Calu3 (cell line): Measurements from ENCODE around the gene CCDC117. TPM values are rescaled to one million over a fixed set of nuclear protein-coding genes. Genes with fewer than 3 reads are reported as not detected.
"Not testable (repeated sequence)": the region's sequence is repeated elsewhere in the genome, so short reads cannot be mapped to it uniquely, and the experiment has no call there.

Experiments
- BruUV-seq: library from RNA; stranded (reverse); fragments of 400-500 nt; replicated peaks from 2 replicates; lab custom pipeline; 2021; lab: Mats Ljungman, UMichigan
- CTCF ChIA-PET: fragments of 300-600 bp; sonication (Branson Sonifier 250); formaldehyde crosslinking; loops from one replicate; lab custom pipeline; 2022; ENCODE audit warnings: antibody characterized with exemption; lab: Charles Lee
- DNase-seq: peaks from one replicate; pipeline ENCODE4 v3.0.0; 2022
- H3K27ac Mint-ChIP-seq: one replicate; pipeline ENCODE4 v1.8.0; 2022; ENCODE audit warnings: mixed read lengths; ENCODE audit not compliant: unreplicated experiment
- H3K27me3 Mint-ChIP-seq: one replicate; pipeline ENCODE4 v1.8.0; 2022; ENCODE audit warnings: mixed read lengths; ENCODE audit not compliant: unreplicated experiment
- H3K36me3 Mint-ChIP-seq: one replicate; pipeline ENCODE4 v1.8.0; 2022; ENCODE audit warnings: mild to moderate bottlenecking, moderate library complexity, mixed read lengths; ENCODE audit not compliant: insufficient read depth, unreplicated experiment
- H3K4me1 Mint-ChIP-seq: one replicate; pipeline ENCODE4 v1.8.0; 2022; ENCODE audit warnings: mild to moderate bottlenecking, low read depth, mixed read lengths; ENCODE audit not compliant: unreplicated experiment
- H3K4me3 Mint-ChIP-seq: one replicate; pipeline ENCODE4 v1.8.0; 2022; ENCODE audit warnings: mild to moderate bottlenecking, low read depth, moderate library complexity, mixed read lengths; ENCODE audit not compliant: unreplicated experiment
- H3K9me3 Mint-ChIP-seq: one replicate; pipeline ENCODE4 v1.8.0; 2022; ENCODE audit warnings: low read depth, mixed read lengths; ENCODE audit not compliant: unreplicated experiment
- intact Hi-C: fragments of 100-400 bp; cut with micrococcal nuclease; formaldehyde crosslinking; loops from one replicate; pipeline ENCODE4 v1.10.0; 2022; ENCODE audit not compliant: unreplicated experiment
- total RNA-seq: library from RNA; stranded (reverse); gene quantifications from 2 replicates; pipeline ENCODE4 v1.2.3, GENCODE V29; 2022
- TF ChIP-seq, protein P1 (sequence below): fragments of 200-600 bp; IDR thresholded peaks from one replicate; pipeline ENCODE4 v1.8.0; 2022; ENCODE audit warnings: antibody characterized with exemption; ENCODE audit not compliant: unreplicated experiment

CCDC117 gene
- total RNA-seq, 1 experiment from 2014 or later = 27.0 TPM

DNA sequence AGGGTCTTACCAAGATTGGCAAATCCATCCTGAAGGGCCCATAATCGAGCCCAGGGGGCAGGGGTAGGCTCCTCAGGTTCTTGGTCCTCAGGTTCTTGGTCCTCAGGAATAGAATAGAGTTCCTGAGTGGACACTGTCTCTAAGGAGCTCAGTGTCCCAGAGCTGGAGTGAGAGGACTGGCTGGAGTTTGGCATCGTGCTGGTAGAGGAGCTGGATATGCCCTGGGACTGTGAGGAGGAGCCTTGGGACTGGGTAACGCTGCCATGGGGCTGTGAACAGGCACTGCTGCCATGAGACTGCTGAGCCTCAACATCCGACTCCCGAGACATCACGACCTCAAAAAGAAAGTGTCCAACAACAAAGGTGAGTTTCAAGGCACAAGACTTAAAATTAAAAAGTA lies 38.1 kb upstream of the CCDC117 start:
- Mint-ChIP-seq H3K9me3 (no peaks in the 10 kb centered on the region), H3K4me1 (peaks cover 12% of the 10 kb centered on the region), H3K4me3 (no peak overlapping the region), H3K27ac (peak overlapping the region; percentile 28), H3K36me3 (peaks cover 6% of the 10 kb centered on the region), H3K27me3 (no peaks in the 10 kb centered on the region)
- DNase-seq = no peak
- TF ChIP-seq, protein P1, sequence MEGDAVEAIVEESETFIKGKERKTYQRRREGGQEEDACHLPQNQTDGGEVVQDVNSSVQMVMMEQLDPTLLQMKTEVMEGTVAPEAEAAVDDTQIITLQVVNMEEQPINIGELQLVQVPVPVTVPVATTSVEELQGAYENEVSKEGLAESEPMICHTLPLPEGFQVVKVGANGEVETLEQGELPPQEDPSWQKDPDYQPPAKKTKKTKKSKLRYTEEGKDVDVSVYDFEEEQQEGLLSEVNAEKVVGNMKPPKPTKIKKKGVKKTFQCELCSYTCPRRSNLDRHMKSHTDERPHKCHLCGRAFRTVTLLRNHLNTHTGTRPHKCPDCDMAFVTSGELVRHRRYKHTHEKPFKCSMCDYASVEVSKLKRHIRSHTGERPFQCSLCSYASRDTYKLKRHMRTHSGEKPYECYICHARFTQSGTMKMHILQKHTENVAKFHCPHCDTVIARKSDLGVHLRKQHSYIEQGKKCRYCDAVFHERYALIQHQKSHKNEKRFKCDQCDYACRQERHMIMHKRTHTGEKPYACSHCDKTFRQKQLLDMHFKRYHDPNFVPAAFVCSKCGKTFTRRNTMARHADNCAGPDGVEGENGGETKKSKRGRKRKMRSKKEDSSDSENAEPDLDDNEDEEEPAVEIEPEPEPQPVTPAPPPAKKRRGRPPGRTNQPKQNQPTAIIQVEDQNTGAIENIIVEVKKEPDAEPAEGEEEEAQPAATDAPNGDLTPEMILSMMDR = no peak
- intact Hi-C loops = no loop called here
- CTCF ChIA-PET = interaction anchor here (0.7 kb wide), 1 partner anchor 373 kb away, joined by 3 read pairs; no protein-coding TSS in a partner anchor
- BruUV-seq = no TSS peak

DNA sequence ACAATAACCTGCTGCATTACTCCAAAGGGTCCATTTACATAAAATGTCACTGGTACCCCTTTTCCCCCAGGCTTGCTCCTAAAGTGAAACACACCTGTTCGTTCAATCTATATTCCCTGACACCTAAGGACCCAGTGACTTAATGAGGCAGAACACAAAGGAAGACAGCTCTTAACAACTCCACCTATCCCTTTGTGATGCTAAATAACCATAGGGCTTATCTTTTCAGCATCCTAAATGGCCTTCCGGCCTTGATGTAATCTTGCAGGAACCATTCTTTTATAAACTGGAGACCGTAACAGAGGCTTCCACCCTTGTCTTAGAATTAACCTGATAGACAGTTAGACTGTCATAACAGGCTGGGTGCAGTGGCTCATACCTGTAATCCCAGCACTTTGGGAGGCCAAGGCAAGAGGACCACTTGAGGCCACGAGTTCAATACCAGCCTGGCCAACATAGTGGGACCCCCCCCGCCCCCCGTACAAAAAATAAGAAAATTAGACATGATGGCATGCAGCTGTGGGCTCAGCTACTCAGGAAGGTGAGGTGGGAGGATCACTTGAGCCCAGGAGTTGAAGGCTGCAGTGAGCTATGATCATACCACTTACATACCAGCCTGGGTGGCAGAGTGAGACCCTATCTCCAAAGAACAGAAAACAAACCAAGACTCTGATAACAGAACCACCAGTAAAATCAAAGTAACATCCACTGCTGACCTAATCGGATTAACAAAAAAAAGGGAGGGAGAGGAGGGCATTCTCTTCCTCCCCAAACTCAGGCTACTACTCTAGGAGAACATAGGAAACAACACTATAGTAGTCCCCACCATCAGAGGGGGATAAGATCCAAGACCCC lies 36.0 kb upstream of the CCDC117 start:
- no peak overlapping the region for H3K4me3 Mint-ChIP-seq
- H3K36me3 Mint-ChIP-seq = peaks cover 11% of the 10 kb centered on the region
- H3K4me1 Mint-ChIP-seq = peaks cover 12% of the 10 kb centered on the region
- no peak for DNase-seq
- BruUV-seq = no TSS peak
- CTCF ChIA-PET = interaction anchor here (0.7 kb wide), 1 partner anchor 37 kb away, joined by 3 read pairs; no protein-coding TSS in a partner anchor
- H3K27me3 Mint-ChIP-seq = no peaks in the 10 kb centered on the region
- H3K9me3 Mint-ChIP-seq = no peaks in the 10 kb centered on the region
- intact Hi-C loops = no loop called here
- H3K27ac Mint-ChIP-seq = no peak overlapping the region
- TF ChIP-seq, protein P1 = no peak

DNA sequence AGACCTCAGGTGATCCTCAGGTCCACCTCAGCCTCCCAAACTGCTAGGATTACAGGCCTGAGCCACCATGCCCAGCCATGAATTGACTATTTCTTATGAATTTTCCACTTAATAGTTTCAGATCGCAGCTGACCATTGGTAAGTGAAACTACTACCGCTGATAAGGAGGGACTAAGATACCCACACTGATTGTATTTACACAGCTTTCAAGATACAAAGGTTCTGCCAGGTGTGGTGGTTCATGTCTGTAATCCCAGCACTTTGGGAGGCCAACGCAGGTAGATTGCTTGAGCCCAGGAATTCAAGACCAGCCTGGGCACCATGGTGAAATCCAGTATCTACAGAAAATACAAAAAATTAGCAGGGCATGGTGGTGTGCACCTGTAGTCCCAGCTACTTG lies 34.8 kb upstream of the CCDC117 start:
- CTCF ChIA-PET = no interaction called here
- Mint-ChIP-seq H3K4me3 (no peak overlapping the region), H3K27me3 (no peaks in the 10 kb centered on the region), H3K9me3 (no peaks in the 10 kb centered on the region), H3K27ac (no peak overlapping the region), H3K36me3 (peaks cover 22% of the 10 kb centered on the region), H3K4me1 (peaks cover 16% of the 10 kb centered on the region)
- no peak for DNase-seq
- TF ChIP-seq, protein P1 = no peak
- intact Hi-C loops = no loop called here
- BruUV-seq = no TSS peak

DNA sequence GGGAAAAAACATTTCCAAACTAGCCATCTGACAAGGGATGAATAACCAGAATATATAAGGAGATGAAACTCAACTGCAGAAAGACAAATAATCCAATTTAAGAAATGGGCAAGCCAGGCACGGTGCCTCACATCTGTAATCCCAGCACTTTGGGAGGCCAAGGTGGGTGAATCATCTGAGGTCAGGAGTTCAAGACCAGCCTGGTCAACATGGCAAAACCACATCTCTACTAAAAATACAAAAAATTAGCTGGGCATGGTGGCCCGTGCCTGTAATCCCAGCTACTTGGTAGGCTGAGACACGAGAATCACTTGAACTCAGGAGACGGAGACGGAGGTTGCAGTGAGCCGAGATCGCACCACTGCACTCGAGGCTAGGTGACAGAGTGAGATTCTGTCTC lies 33.6 kb upstream of the CCDC117 start:
- CTCF ChIA-PET, H3K4me3 Mint-ChIP-seq, DNase-seq, intact Hi-C loops, H3K9me3 Mint-ChIP-seq, H3K27me3 Mint-ChIP-seq, BruUV-seq, H3K27ac Mint-ChIP-seq: not testable (repeated sequence)
- Mint-ChIP-seq H3K36me3 (peaks cover 25% of the 10 kb centered on the region), H3K4me1 (peaks cover 28% of the 10 kb centered on the region)
